GM21367 (cell line): ENCODE measurements around the gene SCN4B.

Experiments used
- ATAC-seq: cut with Tn5 transposase; IDR thresholded peaks from one replicate; pipeline ENCODE4 v1.9.1; 2021; ENCODE audit not compliant: unreplicated experiment

SCN4B gene

GRCh38 chr11:118153516-118153915 lies 893 bp upstream of the SCN4B start:
- no peak for ATAC-seq

GRCh38 chr11:118152020-118152551 lies 537 bp downstream of the SCN4B start:
- ATAC-seq: no peak

GRCh38 chr11:118151431-118151830 lies 1.2 kb downstream of the SCN4B start:
- ATAC-seq: no peak

- no peak for ATAC-seq
Observed at GRCh38 chr11:118149493-118149892, 3.1 kb downstream of the SCN4B start.

GRCh38 chr11:118148856-118149255 lies 3.8 kb downstream of the SCN4B start:
- ATAC-seq: no peak

- ATAC-seq: no peak
Observed at GRCh38 chr11:118148240-118148639, 4.4 kb downstream of the SCN4B start.

GRCh38 chr11:118147502-118147901 lies 5.1 kb downstream of the SCN4B start:
- ATAC-seq: no peak

GRCh38 chr11:118146554-118146953 lies 6.1 kb downstream of the SCN4B start:
- no peak for ATAC-seq

- ATAC-seq: peak; percentile 72
Observed at GRCh38 chr11:118145285-118146227, 7.1 kb downstream of the SCN4B start.

GRCh38 chr11:118144301-118145268 lies 8.0 kb downstream of the SCN4B start:
- peak; percentile 18 for ATAC-seq

GRCh38 chr11:118143661-118144185 lies 8.9 kb downstream of the SCN4B start:
- no peak for ATAC-seq

GRCh38 chr11:118142809-118143208 lies 9.8 kb downstream of the SCN4B start:
- ATAC-seq: no peak

GRCh38 chr11:118142081-118142480 lies 10.5 kb downstream of the SCN4B start:
- ATAC-seq: no peak

GRCh38 chr11:118139578-118139977 lies 13.0 kb downstream of the SCN4B start:
- no peak for ATAC-seq

- no peak for ATAC-seq
Observed at GRCh38 chr11:118138839-118139420, 13.7 kb downstream of the SCN4B start.

- no peak for ATAC-seq
Observed at GRCh38 chr11:118136801-118137200, 15.8 kb downstream of the SCN4B start.

GRCh38 chr11:118136341-118136740 lies 16.3 kb downstream of the SCN4B start:
- ATAC-seq: no peak

- ATAC-seq: no peak
Observed at GRCh38 chr11:118135796-118136165, 16.8 kb downstream of the SCN4B start.

- no peak for ATAC-seq
Observed at GRCh38 chr11:118135051-118135795, 17.4 kb downstream of the SCN4B start.

- no peak for ATAC-seq
Observed at GRCh38 chr11:118133816-118134215, 18.8 kb downstream of the SCN4B start.
